ENCODE results near the gene CACNA1C.

GRCh38 chr12:2306735-2307134, 253.9 kb downstream of the CACNA1C start:
- TF ChIP-seq POLR2AphosphoS5 (IDR thresholded peaks at IDR 0.05; ENCODE audit: low read depth, low read length): no peak
- no peak for TF ChIP-seq POLR2A (IDR thresholded peaks at IDR 0.05; ENCODE audit: low read depth, low read length)

All from GM12891 (cell line).